GM23338 (cell line): ENCODE data around the gene CORO1C. TPM values are rescaled to one million over a fixed set of nuclear protein-coding genes. Genes with fewer than 3 reads are reported as not detected.

Experiments used
- ATAC-seq: fragments of 200-7000 bp; cut with Tn5 transposase; 3 replicates; pipeline ENCODE4 v1.9.1; 2020
- DNase-seq: peaks from one replicate; pipeline ENCODE4 v3.0.0-alpha.2; 2015; ENCODE audit warnings: low spot score
- H2AFZ ChIP-seq: fragments of 200-600 bp; sonication (generic); 2 replicates; pipeline ENCODE4 v1.8.0; 2016; ENCODE audit warnings: antibody characterized with exemption, mild to moderate bottlenecking, moderate library complexity
- H3F3A ChIP-seq: fragments of 200-600 bp; sonication (generic); replicated peaks from 2 replicates; pipeline ENCODE4 v1.8.0; 2017; ENCODE audit warnings: antibody characterized with exemption, mixed run types, low read depth
- H3K27ac ChIP-seq: fragments of 200-600 bp; sonication (generic); 2 replicates; pipeline ENCODE4 v1.6.1; 2016; ENCODE audit warnings: low read depth
- H3K27me3 ChIP-seq: fragments of 200-600 bp; sonication (generic); 2 replicates; pipeline ENCODE4 v1.8.0; 2016; ENCODE audit warnings: mild to moderate bottlenecking, mixed run types, moderate library complexity; ENCODE audit not compliant: insufficient read depth
- H3K36me3 ChIP-seq: fragments of 200-600 bp; sonication (generic); 2 replicates; pipeline ENCODE4 v1.8.0; 2016; ENCODE audit warnings: mild to moderate bottlenecking; ENCODE audit not compliant: insufficient read depth
- H3K4me1 ChIP-seq: fragments of 200-600 bp; sonication (generic); 2 replicates; pipeline ENCODE4 v1.8.0; 2016; ENCODE audit warnings: mild to moderate bottlenecking, moderate library complexity; ENCODE audit not compliant: insufficient read depth
- H3K4me2 ChIP-seq: fragments of 200-600 bp; sonication (generic); 2 replicates; pipeline ENCODE4 v1.7.1; 2017; ENCODE audit warnings: mixed run types
- H3K4me3 ChIP-seq: fragments of 200-600 bp; sonication (generic); 2 replicates; pipeline ENCODE4 v1.6.1; 2016; ENCODE audit warnings: mixed run types
- H3K79me2 ChIP-seq: fragments of 200-600 bp; sonication (generic); replicated peaks from 2 replicates; pipeline ENCODE4 v1.8.0; 2017; ENCODE audit warnings: mild to moderate bottlenecking; ENCODE audit not compliant: insufficient read depth
- H3K9me2 ChIP-seq: fragments of 200-600 bp; sonication (generic); 2 replicates; pipeline ENCODE4 v1.8.0; 2017; ENCODE audit not compliant: insufficient read depth
- H4K20me1 ChIP-seq: fragments of 200-600 bp; sonication (generic); replicated peaks from 2 replicates; pipeline ENCODE4 v1.8.0; 2017; ENCODE audit warnings: mild to moderate bottlenecking; ENCODE audit not compliant: insufficient read depth
- H3K27ac Mint-ChIP-seq: 2 replicates; pipeline ENCODE4 v1.8.0; 2020; ENCODE audit warnings: inconsistent platforms, mild to moderate bottlenecking, moderate library complexity, mixed read lengths
- H3K27me3 Mint-ChIP-seq: 3 replicates; pipeline ENCODE4 v1.8.0; 2022; ENCODE audit warnings: low read depth, mild to moderate bottlenecking, moderate library complexity, mixed read lengths, inconsistent platforms; ENCODE audit not compliant: insufficient read depth, poor library complexity
- H3K36me3 Mint-ChIP-seq: 3 replicates; pipeline ENCODE4 v1.8.0; 2021; ENCODE audit warnings: low read depth, mild to moderate bottlenecking, inconsistent platforms, moderate library complexity, mixed read lengths
- H3K4me1 Mint-ChIP-seq: 3 replicates; pipeline ENCODE4 v1.8.0; 2020; ENCODE audit warnings: mild to moderate bottlenecking, inconsistent platforms, mixed read lengths
- H3K4me3 Mint-ChIP-seq: 3 replicates; pipeline ENCODE4 v1.8.0; 2021; ENCODE audit warnings: moderate library complexity, mild to moderate bottlenecking, inconsistent platforms, mixed read lengths
- H3K9me3 Mint-ChIP-seq: 3 replicates; pipeline ENCODE4 v1.8.0; 2020; ENCODE audit warnings: moderate library complexity, mild to moderate bottlenecking, inconsistent platforms, mixed read lengths
- CREB1 ChIP-seq: fragments of 250-450 bp; sonication (Bioruptor Pico); IDR thresholded peaks from 2 replicates; pipeline ENCODE4 v1.5.0; 2020; ENCODE audit warnings: low read depth, mild to moderate bottlenecking, moderate library complexity
- CTCF ChIP-seq, 2 experiments: fragments of 200-600 bp in 1 of 2; sonication (generic) in 1 of 2; conservative IDR thresholded peaks; 2 replicates each; pipeline versions ENCODE4 v1.5.1 to v1.6.1; 2016 to 2017; ENCODE audit warnings: antibody characterized with exemption in 2 of 2, low read depth in 2 of 2, mild to moderate bottlenecking in 2 of 2, moderate library complexity in 1 of 2
- EZH2 ChIP-seq: fragments of 200-600 bp; sonication (generic); IDR thresholded peaks from one replicate; pipeline ENCODE4 v1.8.0; 2017; ENCODE audit warnings: antibody characterized with exemption, mild to moderate bottlenecking, low read depth; ENCODE audit not compliant: unreplicated experiment
- JUNB ChIP-seq: IDR thresholded peaks from one replicate; pipeline ENCODE4 v1.6.1; 2016; ENCODE audit warnings: antibody characterized with exemption; ENCODE audit not compliant: unreplicated experiment
- NANOG ChIP-seq: IDR thresholded peaks from 2 replicates; pipeline ENCODE4 v1.6.1; 2016; ENCODE audit warnings: antibody characterized with exemption, borderline replicate concordance
- REST ChIP-seq: IDR thresholded peaks from one replicate; pipeline ENCODE4 v1.6.1; 2018; ENCODE audit warnings: antibody characterized with exemption; ENCODE audit not compliant: unreplicated experiment
- STAT1 ChIP-seq: IDR thresholded peaks from one replicate; pipeline ENCODE4 v1.6.1; 2016; ENCODE audit warnings: antibody characterized with exemption; ENCODE audit not compliant: unreplicated experiment
- ZNF331 ChIP-seq: fragments of 250-450 bp; sonication (Bioruptor Pico); IDR thresholded peaks from 2 replicates; pipeline ENCODE4 v1.5.0; 2020; ENCODE audit warnings: low read depth, mild to moderate bottlenecking, moderate library complexity
- ZNF462 ChIP-seq: fragments of 250-450 bp; sonication (Bioruptor Pico); IDR thresholded peaks from 2 replicates; pipeline ENCODE4 v1.5.0; 2020; ENCODE audit warnings: mild to moderate bottlenecking, moderate library complexity
- polyA plus RNA-seq: library from polyadenylated mRNA; unstranded; fragments of >200 nt; fragmentation: Nextera tagmentation; extraction: Ambion mirVana; gene quantifications from 2 replicates; pipeline ENCODE4 v1.2.1, GENCODE V29; 2016
- total RNA-seq: library from RNA; depleted of rRNA; stranded (reverse); fragments of >200 nt; shearing (Covaris generic); gene quantifications from 2 replicates; pipeline ENCODE4 v1.2.3, GENCODE V29; 2014

CORO1C gene
- total and polyA plus RNA-seq, 2 experiments from 2014 or later: 59.2 to 89.5 TPM

- Histone ChIP-seq H3K9me2 (no peaks in the 10 kb centered on the region), H3K4me1 (peaks cover 26% of the 10 kb centered on the region), H3K36me3 (peaks cover 12% of the 10 kb centered on the region), H2AFZ (no peak overlapping the region), H3K4me2 (peak overlapping the region; percentile 52), H3K4me3 (peak overlapping the region; percentile 1; the same call in 1 of the 2 replicates), H3K27me3 (no peaks in the 10 kb centered on the region), H3F3A (no peaks in the 10 kb centered on the region), H4K20me1 (no peaks in the 10 kb centered on the region), H3K27ac (peak overlapping the region; percentile 7; the same call in 1 of the 2 replicates), H3K79me2 (no peaks in the 10 kb centered on the region)
- peak overlapping the region; percentile 33 for H3K27ac Mint-ChIP-seq
- peaks cover 8% of the 10 kb centered on the region for H3K27me3 Mint-ChIP-seq
- TF ChIP-seq NANOG: peak; percentile 52; the same call in 1 of the 2 replicates
- no peak for TF ChIP-seq JUNB
- H3K36me3 Mint-ChIP-seq: peaks cover 57% of the 10 kb centered on the region
- peaks cover 23% of the 10 kb centered on the region for H3K4me1 Mint-ChIP-seq
- peak; percentile 47 for ATAC-seq
- DNase-seq: no peak
- peaks cover 8% of the 10 kb centered on the region; the same call in 2 of the 3 replicates for H3K9me3 Mint-ChIP-seq
- 0 out of 3 replicates have a peak overlapping the region, but pooled peaks have one; percentile 5 for H3K4me3 Mint-ChIP-seq
Observed at GRCh38 chr12:108653082-108653516, 78.2 kb downstream of the CORO1C start.

GRCh38 chr12:108650083-108650482 lies 81.2 kb downstream of the CORO1C start:
- Mint-ChIP-seq H3K27me3 (peaks cover 6% of the 10 kb centered on the region), H3K9me3 (no peaks in the 10 kb centered on the region), H3K27ac (no peak overlapping the region), H3K4me3 (no peak overlapping the region), H3K36me3 (peaks cover 44% of the 10 kb centered on the region), H3K4me1 (peaks cover 31% of the 10 kb centered on the region)
- Histone ChIP-seq H3K79me2 (no peaks in the 10 kb centered on the region), H3F3A (no peaks in the 10 kb centered on the region), H3K4me1 (peaks cover 26% of the 10 kb centered on the region), H3K27me3 (no peaks in the 10 kb centered on the region), H3K4me2 (no peak overlapping the region), H3K4me3 (no peak overlapping the region), H2AFZ (no peak overlapping the region), H4K20me1 (no peaks in the 10 kb centered on the region), H3K27ac (no peak overlapping the region), H3K9me2 (no peaks in the 10 kb centered on the region), H3K36me3 (peaks cover 15% of the 10 kb centered on the region; the same call in 1 of the 2 replicates)
- DNase-seq: no peak
- no peak for ATAC-seq
- TF ChIP-seq ZNF331 (CRISPR knock-in tag): no peak
- TF ChIP-seq NANOG: no peak
- TF ChIP-seq EZH2: no peak
- TF ChIP-seq REST: no peak
- no peak for TF ChIP-seq JUNB
- no peak for TF ChIP-seq CTCF (conservative IDR thresholded peaks at IDR 0.05; ENCODE audit: low read depth in 2 of 2)
- no peak for TF ChIP-seq ZNF462 (CRISPR knock-in tag)
- no peak for TF ChIP-seq STAT1
- no peak for TF ChIP-seq CREB1 (CRISPR knock-in tag)
